GM23248 (cell line): ENCODE measurements around the gene HMMR.
"Not testable (repeated sequence)": the region's sequence is repeated elsewhere in the genome, so short reads cannot be mapped to it uniquely, and the experiment has no call there.

Experiments
- EZH2 ChIP-seq: fragments of 200-600 bp; sonication (generic); IDR thresholded peaks from 2 replicates; pipeline ENCODE4 v1.6.1; 2018; ENCODE audit warnings: antibody characterized with exemption, mild to moderate bottlenecking; ENCODE audit not compliant: insufficient read depth, poor library complexity, severe bottlenecking
- EZH2phosphoT487 ChIP-seq: fragments of 200-600 bp; sonication (generic); IDR thresholded peaks from 2 replicates; pipeline ENCODE4 v1.6.1; 2018; ENCODE audit warnings: antibody characterized with exemption, moderate library complexity, mild to moderate bottlenecking, low read depth; ENCODE audit not compliant: insufficient read depth

DNA sequence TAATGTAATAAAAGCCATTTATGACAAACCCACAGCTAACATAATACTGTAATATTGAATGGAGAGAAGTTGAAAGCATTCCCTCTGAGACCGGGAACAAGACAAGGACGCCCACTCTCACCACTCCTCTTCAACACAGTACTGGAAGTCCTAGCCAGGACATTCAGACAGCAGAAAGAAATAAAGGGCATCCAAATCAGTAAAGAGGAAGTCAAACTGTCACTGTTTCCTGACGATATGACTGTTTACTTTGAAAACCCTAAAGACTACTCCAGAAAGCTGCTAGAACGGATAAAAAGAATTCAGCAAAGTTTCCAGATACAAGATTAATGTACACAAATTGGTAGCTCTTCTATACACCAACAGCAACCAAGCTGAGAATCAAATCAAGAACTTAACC lies 34.3 kb upstream of the HMMR start:
- not testable (repeated sequence) for TF ChIP-seq EZH2, EZH2phosphoT487
